Endothelial cell of umbilical vein (primary cell): Measurements from ENCODE around the gene HOXA4. TPM values are rescaled to one million over a fixed set of nuclear protein-coding genes. Genes with fewer than 3 reads are reported as not detected.
A peak's percentile ranks its signal among the peaks of the same experiment; 100 is the strongest.

Experiments used
- BruUV-seq: library from RNA; stranded (reverse); fragments of 400-500 nt; replicated peaks from 2 replicates; lab custom pipeline; 2021; lab: Mats Ljungman, UMichigan
- CTCF ChIA-PET: fragments of 300-600, 350-600 bp; sonication (Branson Sonifier 250); formaldehyde crosslinking; loops from one replicate; lab custom pipeline; 2021; ENCODE audit warnings: antibody characterized with exemption, inconsistent platforms; lab: Charles Lee
- POLR2A ChIA-PET: fragments of 300-600, 350-600 bp; sonication (Branson Sonifier 250); formaldehyde crosslinking; loops from one replicate; lab custom pipeline; 2021; ENCODE audit warnings: antibody characterized with exemption, inconsistent platforms; lab: Charles Lee
- DNase-seq: peaks from one replicate; pipeline ENCODE4 v3.0.0-alpha.2; 2011; ENCODE audit warnings: low read depth, low spot score
- FAIRE-seq: peaks from 2 replicates; lab custom pipeline; 2011; peaks lifted over from hg19 to GRCh38; lab: Jason Lieb, UNC
- H2AFZ ChIP-seq: 2 replicates; pipeline ENCODE4 v1.6.0; 2012; ENCODE audit warnings: low read depth, low read length, control low read depth, inconsistent platforms
- H3K27ac ChIP-seq: 2 replicates; pipeline ENCODE4 v1.5.1; 2011; ENCODE audit warnings: low read depth, mild to moderate bottlenecking, control low read depth, low read length, moderate library complexity; ENCODE audit not compliant: insufficient read depth
- H3K27me3 ChIP-seq, 2 experiments: 2 replicates each; pipeline versions ENCODE4 v1.6.0 to v1.6.1; 2011; ENCODE audit warnings: low read length in 2 of 2, mixed read lengths in 1 of 2; ENCODE audit not compliant: control insufficient read depth in 2 of 2, insufficient read depth in 2 of 2
- H3K36me3 ChIP-seq, 2 experiments: 2 replicates in 1 of 2; 3 replicates in 1 of 2; pipeline ENCODE4 v1.5.1; 2011; ENCODE audit warnings: low read length in 2 of 2, mild to moderate bottlenecking in 1 of 2, moderate library complexity in 1 of 2; ENCODE audit not compliant: control insufficient read depth in 2 of 2, insufficient read depth in 2 of 2; ENCODE audit errors: extremely low read depth in 1 of 2
- H3K4me1 ChIP-seq: 3 replicates; pipeline ENCODE4 v1.5.1; 2011; ENCODE audit warnings: mild to moderate bottlenecking, low read length; ENCODE audit not compliant: control insufficient read depth, insufficient read depth; ENCODE audit errors: extremely low read depth
- H3K4me2 ChIP-seq: 2 replicates; pipeline ENCODE4 v1.6.1; 2011; ENCODE audit warnings: low read length, control low read depth, mixed read lengths; ENCODE audit not compliant: insufficient read depth
- H3K4me3 ChIP-seq, 3 experiments: fragments of 200-600 bp in 1 of 3; sonication (generic), shearing (Covaris generic) in 1 of 3; replicated peaks in 1 of 3; 2 replicates each; pipeline ENCODE4 v1.5.1; 2011 to 2016; ENCODE audit warnings: control low read depth in 3 of 3, low read length in 3 of 3, mild to moderate bottlenecking in 2 of 3, inconsistent platforms in 1 of 3, low read depth in 1 of 3, moderate library complexity in 1 of 3; ENCODE audit not compliant: insufficient read depth in 1 of 3
- H3K79me2 ChIP-seq: 2 replicates; pipeline ENCODE4 v1.6.0; 2012; ENCODE audit warnings: low read length, inconsistent platforms; ENCODE audit not compliant: control insufficient read depth, insufficient read depth
- H3K9ac ChIP-seq: replicated peaks from 2 replicates; pipeline ENCODE3; 2011; ENCODE audit warnings: low read length, control low read depth; ENCODE audit not compliant: insufficient read depth; ENCODE audit errors: extremely low read depth
- H3K9me1 ChIP-seq: replicated peaks from 3 replicates; pipeline ENCODE4 v1.6.0; 2011; ENCODE audit warnings: mild to moderate bottlenecking, low read length; ENCODE audit not compliant: control insufficient read depth, insufficient read depth; ENCODE audit errors: extremely low read depth
- H3K9me3 ChIP-seq: replicated peaks from 2 replicates; pipeline ENCODE4 v1.5.1; 2012; ENCODE audit warnings: low read length, inconsistent platforms; ENCODE audit not compliant: control insufficient read depth, insufficient read depth
- H4K20me1 ChIP-seq: replicated peaks from 2 replicates; pipeline ENCODE3; 2011; ENCODE audit warnings: mild to moderate bottlenecking, low read length; ENCODE audit not compliant: control insufficient read depth, insufficient read depth; ENCODE audit errors: extremely low read depth
- EZH2 ChIP-seq: IDR thresholded peaks from 2 replicates; pipeline ENCODE4 v1.6.1; 2012; ENCODE audit warnings: borderline replicate concordance, low read depth, mild to moderate bottlenecking, moderate library complexity, low read length, inconsistent platforms; ENCODE audit not compliant: severe bottlenecking
- FOS ChIP-seq: IDR thresholded peaks from 2 replicates; pipeline ENCODE4 v1.6.1; 2011; ENCODE audit warnings: mild to moderate bottlenecking, low read length, moderate library complexity, borderline replicate concordance; ENCODE audit not compliant: insufficient read depth
- MYC ChIP-seq: IDR thresholded peaks from one replicate; pipeline ENCODE4 v1.6.1; 2011; ENCODE audit warnings: mild to moderate bottlenecking, low read depth, low read length
- POLR2A ChIP-seq: IDR thresholded peaks from 2 replicates; pipeline ENCODE4 v1.6.1; 2012; ENCODE audit warnings: low read depth, mild to moderate bottlenecking, control low read depth, low read length
- POLR2AphosphoS5 ChIP-seq: IDR thresholded peaks from 2 replicates; pipeline ENCODE4 v1.6.1; 2012; ENCODE audit warnings: low read depth, mild to moderate bottlenecking, control low read depth, low read length, moderate library complexity; ENCODE audit not compliant: insufficient read depth
- dilution Hi-C: fragments of 300-500 bp; cut with MboI; formaldehyde crosslinking; loops from one replicate; pipeline ENCODE4 v1.15.0; 2019; ENCODE audit warnings: low sequenced_read_pairs; ENCODE audit not compliant: extremely low pct_ligation_motif_present
- intact Hi-C: fragments of 100-400 bp; cut with micrococcal nuclease; formaldehyde crosslinking; loops from one replicate; pipeline ENCODE4 v1.10.0; 2022
- polyA plus RNA-seq, 4 experiments: library from polyadenylated mRNA; depleted of rRNA in 3 of 4; stranded (reverse) in 3 of 4; unstranded in 1 of 4; fragments of >200 nt; gene quantifications; 2 replicates each; pipeline versions ENCODE4 v1.2.1 to v1.2.3, GENCODE V29; 2011 to 2012; ENCODE audit warnings: missing spikeins in 1 of 4
- total RNA-seq: library from RNA; stranded (reverse); gene quantifications from 2 replicates; pipeline ENCODE4 v1.2.3, GENCODE V29; 2021
- TF ChIP-seq, protein P1 (sequence below), 2 donors: IDR thresholded peaks; 1 replicate in 1 of 2; 2 replicates in 1 of 2; pipeline ENCODE4 v1.5.1; 2011; ENCODE audit warnings: low read length in 2 of 2, mild to moderate bottlenecking in 2 of 2, moderate library complexity in 2 of 2, control low read depth in 1 of 2, inconsistent platforms in 1 of 2, low read depth in 1 of 2; ENCODE audit not compliant: insufficient read depth in 1 of 2; ENCODE audit errors: extremely low read depth in 1 of 2

HOXA4 gene
- total and polyA plus RNA-seq, 2 donors (not counting 3 experiments of a cell fraction or from before 2014, with no cell fraction given), result 4.9 to 8.1 TPM

- H3K79me2 ChIP-seq, result peaks cover 94% of the 10 kb centered on the region
- CTCF ChIA-PET, result interaction anchor here (1.0 to 9.6 kb wide), 9 partner anchors 15 to 732 kb away, joined by 3 to 124 read pairs (median 4); partner anchors contain the start of gene HOXA5
- H3K36me3 ChIP-seq, result peaks cover 0 to 3% of the 10 kb centered on the region in 2 experiments
- no peaks in the 10 kb centered on the region for H3K27me3 ChIP-seq
- TF ChIP-seq, protein P1, sequence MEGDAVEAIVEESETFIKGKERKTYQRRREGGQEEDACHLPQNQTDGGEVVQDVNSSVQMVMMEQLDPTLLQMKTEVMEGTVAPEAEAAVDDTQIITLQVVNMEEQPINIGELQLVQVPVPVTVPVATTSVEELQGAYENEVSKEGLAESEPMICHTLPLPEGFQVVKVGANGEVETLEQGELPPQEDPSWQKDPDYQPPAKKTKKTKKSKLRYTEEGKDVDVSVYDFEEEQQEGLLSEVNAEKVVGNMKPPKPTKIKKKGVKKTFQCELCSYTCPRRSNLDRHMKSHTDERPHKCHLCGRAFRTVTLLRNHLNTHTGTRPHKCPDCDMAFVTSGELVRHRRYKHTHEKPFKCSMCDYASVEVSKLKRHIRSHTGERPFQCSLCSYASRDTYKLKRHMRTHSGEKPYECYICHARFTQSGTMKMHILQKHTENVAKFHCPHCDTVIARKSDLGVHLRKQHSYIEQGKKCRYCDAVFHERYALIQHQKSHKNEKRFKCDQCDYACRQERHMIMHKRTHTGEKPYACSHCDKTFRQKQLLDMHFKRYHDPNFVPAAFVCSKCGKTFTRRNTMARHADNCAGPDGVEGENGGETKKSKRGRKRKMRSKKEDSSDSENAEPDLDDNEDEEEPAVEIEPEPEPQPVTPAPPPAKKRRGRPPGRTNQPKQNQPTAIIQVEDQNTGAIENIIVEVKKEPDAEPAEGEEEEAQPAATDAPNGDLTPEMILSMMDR (IDR thresholded peaks at IDR 0.05; ENCODE audit: extremely low read depth in 1 of 2, insufficient read depth in 1 of 2, low read depth in 1 of 2, low read length in 2 of 2), result no peak
- TF ChIP-seq MYC (no peak), FOS (no peak), EZH2 (no peak), POLR2A (peak; percentile 36), POLR2AphosphoS5 (peak; percentile 19)
- H4K20me1 ChIP-seq, result no peaks in the 10 kb centered on the region
- intact Hi-C loops (loop anchor here (1.0 to 5.0 kb wide), 2 partner anchors 18 to 728 kb away; no protein-coding TSS in a partner anchor), dilution Hi-C loops (no loop called here)
- peak overlapping the region; percentile 93 for H3K27ac ChIP-seq
- H3K9ac ChIP-seq, result peak overlapping the region; percentile 71
- FAIRE-seq (peak; percentile 35), DNase-seq (peak; percentile 73)
- POLR2A ChIA-PET, result interaction anchor here (0.8 kb wide), 1 partner anchor 71 kb away, joined by 4 read pairs; no protein-coding TSS in a partner anchor
- H3K4me2 ChIP-seq, result peak overlapping the region; percentile 74
- no peaks in the 10 kb centered on the region for H3K9me1 ChIP-seq
- no peaks in the 10 kb centered on the region for H3K9me3 ChIP-seq
- H2AFZ ChIP-seq, result no peak overlapping the region
- H3K4me1 ChIP-seq, result peaks cover 74% of the 10 kb centered on the region
- BruUV-seq, result no TSS peak
- peak overlapping the region; percentile 35 to 92 (median 45) for H3K4me3 ChIP-seq
Measured at GRCh38 chr7:27100694-27101170, 29.8 kb downstream of the HOXA4 start.
